ENCODE results near the gene ZMIZ1.

ZMIZ1 gene

DNA sequence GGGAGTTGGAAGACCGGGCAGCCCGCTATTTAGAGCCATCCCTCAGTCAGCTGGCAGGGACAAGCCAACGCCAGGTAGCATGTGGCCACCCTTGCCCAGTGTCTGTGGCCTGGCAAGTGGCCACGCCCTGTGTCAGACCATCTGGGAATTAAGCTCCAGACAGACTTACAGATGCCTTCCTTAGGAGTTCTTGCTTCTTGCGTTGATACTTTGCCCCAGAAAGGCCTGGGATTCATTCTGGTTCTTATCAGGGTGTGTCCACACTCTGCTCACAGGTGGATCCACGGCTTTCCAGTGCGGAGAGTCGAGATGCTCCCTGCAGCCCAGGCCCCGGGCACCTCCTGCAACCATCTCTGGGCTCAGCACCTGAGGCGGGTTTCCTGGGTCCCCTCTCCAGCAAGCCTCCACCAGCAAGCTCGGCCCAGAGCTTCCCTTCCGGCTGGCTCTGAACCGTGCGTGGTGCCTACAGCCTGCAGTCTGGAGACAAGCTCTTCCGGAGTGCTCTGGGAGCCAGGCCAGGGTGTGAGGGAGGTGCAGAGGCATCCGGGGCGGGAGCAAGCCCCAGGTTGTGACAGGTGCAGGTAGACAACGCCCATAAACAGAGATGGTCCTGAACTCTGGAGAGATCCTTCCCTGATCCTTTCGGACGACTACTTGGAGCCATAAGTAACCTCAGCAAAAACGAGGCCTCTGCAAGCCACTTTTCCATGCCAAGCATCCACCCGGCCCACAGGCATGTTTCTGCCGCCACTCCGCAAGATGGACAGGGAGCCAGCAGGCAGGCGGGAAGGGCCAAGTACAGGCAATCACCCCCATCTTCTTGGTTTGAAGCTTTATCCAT lies 246.2 kb downstream of the ZMIZ1 start:
- DNase-seq = no peak

DNA sequence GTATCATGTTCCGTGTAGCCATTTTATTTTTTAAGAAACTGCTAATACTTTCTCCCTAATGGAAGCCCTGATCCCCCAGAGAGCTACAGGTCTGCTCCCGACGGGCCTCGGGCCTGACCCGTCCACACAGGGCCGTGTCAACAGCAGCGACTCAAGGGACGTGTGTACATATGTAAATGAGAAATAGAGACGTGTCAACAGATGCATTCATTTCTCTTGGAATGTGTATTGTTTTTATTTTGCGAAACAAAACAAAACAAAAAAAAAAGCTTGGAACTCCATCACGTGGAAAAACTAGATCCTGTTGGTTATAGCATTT lies 246.8 kb downstream of the ZMIZ1 start:
- DNase-seq = no peak

DNA sequence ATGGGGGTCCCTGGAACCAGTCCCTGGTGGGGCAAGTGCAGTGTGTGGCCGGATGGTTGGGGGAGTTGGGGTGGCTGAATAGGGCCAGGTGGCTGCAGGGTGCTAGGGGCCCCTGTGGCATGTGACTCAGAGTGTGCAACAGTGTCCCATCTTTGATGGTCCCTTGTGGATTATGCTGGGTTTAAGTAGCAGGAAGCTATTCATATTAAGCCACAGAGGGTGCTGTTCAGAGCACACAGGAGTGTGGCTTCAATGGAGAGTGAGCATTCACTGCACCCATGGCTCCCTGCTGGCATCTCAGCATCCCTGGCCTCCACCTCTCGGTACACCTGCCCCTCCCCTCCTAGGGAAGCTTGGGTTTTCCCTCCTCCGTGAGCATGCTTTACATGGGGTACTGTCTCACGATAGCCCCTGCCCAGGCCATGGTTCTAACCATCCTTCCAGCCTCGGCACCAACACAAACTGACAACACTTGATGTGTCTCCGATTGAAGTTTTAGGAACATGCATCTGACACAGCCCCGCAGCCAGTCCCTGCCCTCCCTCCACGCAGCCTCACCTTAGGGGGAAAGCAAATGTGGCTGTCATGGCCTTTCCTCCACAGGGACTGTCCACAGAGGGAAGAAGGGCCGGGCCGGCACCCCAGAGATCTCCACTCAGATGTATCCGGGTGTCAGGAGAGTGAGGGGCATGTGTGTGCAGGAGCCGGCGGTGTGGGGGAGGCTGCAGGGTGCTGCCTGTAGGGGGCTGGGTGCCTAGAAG lies 248.1 kb downstream of the ZMIZ1 start:
- DNase-seq = no peak

DNA sequence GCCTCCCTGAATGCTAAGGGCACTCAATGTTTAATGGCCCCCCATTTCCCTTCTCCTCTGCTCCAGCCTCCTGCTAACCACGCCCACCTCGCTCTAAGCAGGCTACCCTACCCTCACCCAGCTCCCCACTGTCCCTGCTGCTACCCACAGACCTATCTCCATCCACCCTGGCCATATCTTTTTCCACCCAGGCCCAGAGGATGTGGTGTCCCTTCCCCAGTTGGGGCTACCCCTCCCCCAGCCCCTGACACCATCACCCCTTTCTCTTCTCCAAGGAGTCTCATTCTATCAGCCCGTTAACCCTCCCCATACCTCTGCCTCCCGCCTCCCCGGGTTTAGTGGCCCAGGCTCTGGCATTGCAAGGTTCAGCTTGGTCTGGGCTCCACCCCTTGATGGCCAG lies 249.6 kb downstream of the ZMIZ1 start:
- no peak for DNase-seq

DNA sequence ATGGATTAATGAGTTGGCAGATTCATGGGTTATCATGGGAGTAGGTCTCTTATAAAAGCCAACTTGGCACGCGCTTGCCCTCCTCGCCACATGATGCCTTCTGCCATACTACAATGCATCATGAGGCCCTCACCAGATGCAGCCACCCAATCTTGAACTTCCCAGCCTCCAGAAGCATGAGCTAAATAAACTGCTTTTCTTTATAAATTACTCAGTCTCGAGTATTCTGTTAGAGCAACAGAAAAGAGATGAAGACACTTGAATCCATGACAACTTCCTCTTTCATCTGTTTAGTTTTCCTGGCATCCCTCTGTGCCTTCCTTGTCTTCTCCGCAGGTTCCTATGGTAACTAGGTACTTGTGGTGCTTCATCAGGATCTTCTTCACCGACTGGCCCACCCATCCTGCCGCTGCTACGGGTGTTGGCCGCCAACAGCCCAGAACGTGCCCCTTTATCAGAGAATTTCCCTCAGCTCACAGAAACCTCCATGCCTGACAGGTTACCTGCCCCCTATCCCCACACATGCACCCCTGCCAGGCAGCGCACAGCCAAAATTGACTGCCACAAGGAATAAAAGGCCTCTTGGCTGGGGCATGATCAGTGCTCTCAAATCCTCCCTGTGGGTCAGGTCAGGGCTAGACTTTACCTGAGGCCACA lies 250.5 kb downstream of the ZMIZ1 start:
- DNase-seq = no peak

DNA sequence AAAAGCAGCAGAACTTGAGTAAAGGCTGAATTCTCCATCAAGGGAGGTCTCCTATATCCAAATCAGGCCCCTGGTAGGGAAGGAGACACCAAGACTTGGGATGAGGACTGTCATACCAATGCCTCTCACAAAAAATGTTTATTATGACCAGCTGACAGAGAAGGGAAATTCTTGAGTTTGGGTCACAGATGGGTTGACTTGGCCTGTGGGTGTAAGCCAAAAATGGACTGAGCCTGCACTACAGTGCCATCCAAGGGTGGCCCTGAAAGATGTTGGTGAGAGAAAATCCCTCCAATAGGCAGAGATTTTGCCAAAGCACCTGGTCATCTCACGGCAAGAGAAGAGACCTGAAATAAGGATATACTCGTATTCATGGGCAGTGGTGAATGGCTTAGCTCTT lies 251.6 kb downstream of the ZMIZ1 start:
- DNase-seq = no peak

DNA sequence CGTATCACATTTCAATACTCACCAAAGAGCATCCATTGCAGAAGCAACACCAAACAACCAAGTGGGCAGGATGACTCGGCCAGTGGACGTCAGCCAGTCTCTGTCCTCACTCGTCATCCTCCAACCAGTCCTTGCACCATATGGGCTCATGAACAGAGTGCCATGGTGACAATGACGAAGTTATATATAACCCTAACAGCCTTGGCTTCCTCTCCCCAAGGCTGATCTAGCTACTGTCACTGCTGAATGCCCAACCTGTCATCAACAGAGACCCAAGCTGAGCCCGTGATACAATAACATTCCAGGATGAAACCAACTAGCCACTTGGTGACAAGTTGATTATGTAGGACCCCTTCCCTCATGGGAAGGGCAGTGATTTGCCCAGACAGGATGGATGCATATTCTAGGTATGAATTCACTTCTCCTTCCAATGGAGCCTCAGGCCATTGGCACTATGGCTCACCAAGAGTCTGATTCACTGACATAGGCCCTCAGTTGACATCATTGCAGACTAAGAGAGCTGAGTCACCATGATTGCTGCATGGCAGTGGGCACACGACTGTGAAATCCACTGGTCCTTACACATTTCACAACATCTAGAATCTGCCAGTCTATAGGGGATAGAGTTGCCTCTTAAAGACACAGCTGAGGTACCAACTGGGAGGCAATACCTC lies 252.2 kb downstream of the ZMIZ1 start:
- DNase-seq = peak; percentile 67

DNA sequence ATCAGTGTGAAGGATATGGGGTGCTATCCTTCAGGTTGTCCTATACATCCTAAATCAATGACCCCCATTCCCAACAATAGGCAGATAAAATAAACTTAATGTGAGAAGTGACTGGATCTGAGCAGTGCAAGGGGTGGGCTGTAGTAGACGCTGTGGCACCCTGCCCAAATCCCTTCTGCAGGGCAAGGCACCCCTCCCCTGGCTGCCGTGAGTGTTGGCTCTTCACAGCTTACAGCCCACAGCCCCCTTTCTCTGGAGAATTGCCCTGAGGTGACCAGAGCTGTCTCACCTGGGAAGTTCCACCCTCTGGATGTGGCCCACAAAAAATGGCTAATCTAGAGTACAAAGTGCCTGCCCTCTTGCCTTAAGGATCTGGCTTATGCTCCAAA lies 252.7 kb downstream of the ZMIZ1 start:
- DNase-seq = no peak

DNA sequence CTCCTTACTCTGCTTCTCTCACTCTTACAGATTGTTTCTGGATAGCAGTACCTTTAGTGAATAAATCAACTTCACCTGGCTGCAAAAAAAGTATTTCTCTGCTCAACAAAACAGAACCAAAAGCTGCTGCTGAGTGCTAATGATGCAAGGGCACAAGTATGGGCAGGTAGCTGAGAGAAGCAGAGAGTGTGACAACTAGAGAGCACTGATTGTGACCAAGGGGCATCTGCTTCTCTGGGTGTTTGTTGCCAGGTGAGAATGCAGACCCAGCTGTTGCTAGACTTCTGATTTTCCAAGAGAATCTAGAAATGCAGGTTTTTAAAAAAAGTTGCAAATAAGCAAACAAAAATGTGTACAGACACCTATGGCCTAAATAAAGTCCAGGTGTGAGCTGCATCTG lies 253.2 kb downstream of the ZMIZ1 start:
- no peak for DNase-seq

DNA sequence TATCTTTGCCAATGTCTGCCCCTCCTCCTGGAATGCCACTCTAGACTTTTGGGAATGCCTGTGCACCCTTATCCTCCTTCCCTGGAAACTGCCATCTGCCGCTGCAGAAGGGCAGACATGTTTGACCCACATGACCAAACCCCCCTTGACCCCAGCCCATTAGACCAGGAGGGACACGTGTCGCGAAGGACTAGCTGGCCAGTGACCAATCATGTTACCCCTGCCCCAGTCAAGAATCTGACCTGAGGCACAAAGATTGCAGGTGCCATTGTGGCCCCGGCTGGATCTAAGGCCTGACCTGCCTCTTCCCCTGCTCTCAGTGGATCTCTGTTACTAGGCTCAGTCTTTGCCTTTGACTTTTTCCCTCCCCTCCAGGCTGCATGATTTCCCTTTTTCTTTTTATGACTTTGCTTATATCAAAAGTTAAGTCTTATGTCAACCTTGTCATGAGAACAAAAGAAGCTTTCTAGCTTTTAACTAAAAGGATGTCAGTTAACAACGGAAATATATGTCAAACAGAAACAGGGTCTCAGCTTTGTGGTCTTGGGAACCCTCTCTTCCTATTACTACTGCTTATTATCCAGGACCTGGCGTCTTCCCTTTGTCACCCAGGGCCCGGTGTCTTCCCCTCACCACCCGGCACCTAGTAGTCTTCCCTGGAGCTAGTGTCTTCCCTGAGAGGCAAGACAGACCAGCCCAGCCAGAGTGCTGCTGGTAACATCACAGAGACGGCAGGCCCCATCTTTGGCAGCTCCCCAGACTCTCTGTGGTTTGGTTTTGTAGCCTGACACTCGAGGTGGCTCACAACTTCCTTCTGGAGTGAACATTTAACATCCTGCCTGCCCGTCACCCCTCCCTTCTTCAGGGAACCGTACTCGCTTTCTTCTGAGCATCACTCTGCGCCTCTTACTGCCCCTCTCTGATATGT lies 254.1 kb downstream of the ZMIZ1 start:
- peak; percentile 70 for DNase-seq

DNA sequence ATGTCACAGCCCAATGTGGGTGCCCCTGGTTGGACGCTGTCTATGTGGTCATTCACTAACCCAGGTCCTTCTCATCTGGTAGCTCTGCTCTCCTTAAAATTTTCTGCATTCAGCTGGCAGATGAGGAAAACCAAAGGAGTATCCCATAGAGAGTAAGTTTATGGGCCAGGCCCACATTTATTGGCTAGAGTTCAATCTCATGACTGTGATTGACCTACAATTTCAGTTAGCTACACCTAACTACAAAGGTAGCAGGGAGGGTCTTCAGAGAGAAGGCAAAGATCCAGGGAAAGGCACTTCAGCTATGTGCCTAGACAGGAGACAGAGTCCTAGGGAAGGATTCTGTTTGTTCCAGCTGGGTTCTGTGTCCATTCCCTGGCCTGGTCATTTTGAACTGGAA lies 254.8 kb downstream of the ZMIZ1 start:
- no peak for DNase-seq

DNA sequence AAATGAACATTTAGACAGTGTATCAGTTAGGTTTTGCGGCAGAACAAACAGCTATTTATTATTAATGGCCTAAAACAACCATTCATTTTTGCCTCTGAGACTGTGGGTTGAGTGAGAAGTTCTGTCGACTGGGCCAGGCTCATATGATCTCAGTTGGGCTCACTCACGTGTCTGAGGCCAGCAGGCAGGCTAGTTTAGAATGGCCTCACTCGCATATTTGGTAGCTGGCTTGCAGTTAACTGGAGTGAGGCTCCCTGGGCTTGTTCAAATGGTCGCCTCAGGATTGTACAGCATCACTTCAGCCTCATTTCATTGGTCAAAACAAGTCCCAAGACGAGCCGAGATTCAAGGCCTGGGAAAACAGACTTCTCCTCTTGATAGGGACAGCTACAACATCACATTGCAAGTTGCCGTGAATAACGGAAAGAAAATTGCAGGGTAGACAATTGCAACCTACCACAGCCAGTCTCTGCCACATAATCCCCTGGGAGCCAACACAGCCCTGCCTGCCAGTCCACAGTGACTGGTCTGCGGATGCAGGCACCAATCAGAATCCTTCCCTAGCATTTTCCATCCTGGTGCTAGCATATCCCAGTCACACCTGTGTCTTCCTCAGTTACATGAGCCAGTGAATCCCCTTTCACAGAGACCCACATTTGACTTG lies 255.4 kb downstream of the ZMIZ1 start:
- DNase-seq = no peak

DNA sequence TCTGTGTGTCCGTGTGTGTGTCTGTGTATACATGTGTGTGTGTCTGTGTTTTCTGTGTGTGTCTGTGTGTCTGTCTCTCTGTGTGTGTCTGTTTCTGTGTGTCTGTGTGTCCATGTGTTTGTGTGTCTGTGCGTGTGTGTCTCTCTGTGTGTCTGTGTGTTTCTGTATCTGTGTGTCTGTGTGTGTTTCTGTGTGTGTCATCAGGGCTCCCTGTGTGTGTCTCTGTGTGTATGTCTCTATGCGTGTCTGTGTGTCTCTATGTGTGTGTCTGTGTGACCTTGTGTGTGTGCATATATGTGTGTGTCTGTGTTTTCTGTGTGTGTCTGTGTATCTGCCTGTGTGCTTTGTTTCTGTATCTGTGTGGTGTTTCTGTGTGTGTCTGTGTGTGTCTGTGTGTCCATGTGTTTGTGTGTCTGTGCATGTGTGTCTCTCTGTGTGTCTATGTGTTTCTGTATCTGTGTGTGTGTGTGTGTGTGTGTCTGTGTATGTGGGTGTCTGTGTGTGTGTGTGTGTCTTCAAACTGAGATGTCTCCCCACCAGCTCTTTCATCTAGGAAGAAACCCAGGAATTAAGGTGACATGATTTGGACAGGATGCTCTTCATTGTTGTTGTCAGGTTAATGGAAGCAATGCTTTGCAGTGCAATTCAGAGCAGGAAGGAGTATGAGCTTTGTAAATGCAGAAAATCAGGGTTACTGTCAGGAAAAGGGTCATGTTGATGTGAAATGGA lies 257.8 kb downstream of the ZMIZ1 start:
- DNase-seq = no peak

DNA sequence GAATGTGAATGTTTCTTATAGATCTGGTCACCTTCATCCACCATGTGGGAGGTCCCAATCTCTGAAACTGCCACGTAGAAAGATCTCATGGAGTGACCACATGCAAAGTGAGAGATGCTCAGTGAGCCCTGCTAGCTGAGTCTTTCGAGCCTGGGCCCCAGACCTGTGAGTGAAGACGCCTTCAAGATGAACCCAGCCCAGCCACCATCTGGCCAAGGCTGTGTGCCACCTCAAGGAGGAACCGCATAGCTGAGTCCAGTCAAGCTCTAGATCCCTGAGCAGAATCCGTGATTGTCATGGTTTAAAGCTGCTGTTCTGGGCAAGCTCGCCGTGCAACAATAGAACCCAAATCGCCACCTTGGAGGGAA lies 258.3 kb downstream of the ZMIZ1 start:
- no peak for DNase-seq

DNA sequence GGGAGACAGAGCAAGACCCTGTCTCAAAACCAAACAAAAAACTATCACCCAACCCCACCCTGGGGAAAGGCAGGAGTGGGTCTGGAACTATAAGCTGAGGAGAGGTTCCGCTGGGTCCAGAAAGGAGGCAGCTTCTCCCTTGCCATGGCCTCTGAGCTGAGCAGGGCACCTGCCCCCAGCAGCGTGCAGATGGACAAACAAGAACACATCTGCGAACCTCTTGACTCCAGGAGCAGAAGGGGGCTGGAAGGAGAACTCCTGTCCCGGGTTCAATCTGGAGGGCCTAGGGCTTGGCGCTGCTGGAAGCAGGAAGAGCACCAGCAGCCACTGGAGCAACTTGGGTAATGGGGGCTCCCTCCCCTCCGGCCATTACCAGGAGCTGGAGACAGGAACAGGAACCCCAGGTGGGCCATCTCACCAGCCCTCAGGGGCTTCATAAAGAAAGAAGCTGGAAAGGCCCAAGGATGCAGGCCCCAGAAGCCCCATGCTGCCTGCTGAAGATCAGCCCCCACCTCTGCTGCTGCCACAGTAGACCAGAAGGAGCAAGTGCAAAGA lies 259.5 kb downstream of the ZMIZ1 start:
- DNase-seq = no peak

DNA sequence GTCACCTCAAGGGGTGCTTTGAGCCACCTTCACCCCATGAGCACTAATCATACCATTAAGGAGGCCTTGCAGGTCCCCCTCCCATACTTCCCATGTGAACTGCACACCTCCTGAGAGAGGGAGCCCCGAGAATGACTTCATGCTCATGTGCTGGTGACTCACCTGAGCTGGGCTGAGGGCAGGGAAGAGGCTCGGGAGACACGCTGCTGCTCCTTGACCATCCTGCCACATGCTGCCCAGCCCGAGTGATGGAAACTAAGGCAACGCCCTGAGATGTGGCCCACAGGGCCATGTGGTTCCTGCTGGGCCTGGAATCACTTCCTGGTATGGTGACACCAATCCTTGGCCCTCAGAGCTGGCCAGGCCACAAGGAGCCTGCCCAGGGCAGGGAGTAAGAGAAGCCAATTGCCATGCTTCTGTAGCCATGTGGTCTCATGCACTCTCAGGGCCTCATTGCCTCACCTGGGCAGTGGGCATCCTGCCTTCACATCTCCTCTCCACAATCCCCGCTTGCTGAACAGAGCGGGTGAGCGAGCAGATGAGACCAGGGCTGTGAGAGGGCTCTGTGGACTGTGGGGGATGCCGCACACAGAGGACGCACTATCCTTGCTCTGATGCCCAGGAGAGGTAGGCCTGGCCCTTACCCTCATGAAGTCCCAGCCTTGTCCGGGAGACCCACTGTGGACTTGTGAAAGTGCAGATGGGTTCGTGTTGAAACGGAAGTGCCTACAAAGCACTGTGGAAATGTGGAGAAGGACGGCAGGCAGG lies 260.2 kb downstream of the ZMIZ1 start:
- DNase-seq = peak; percentile 23

DNA sequence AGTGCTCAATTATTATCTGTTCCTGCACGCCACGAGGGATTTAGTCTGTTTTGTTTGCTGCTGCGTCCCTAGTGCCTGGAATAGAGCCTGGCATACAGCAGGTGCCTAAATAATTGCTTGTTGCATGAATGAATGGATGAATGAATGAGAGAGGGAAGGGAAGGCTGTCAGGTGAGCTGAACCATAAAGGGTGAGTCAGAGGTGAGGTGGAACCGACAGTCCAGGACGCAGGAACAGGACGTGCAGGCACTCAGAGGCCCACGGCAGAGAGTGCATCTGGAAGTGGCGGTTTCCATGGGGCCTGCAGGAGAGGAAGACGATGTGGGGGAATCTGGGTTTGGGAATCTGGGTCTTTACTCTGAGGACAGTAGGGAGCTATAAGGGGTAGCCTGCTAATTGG lies 260.8 kb downstream of the ZMIZ1 start:
- no peak for DNase-seq

DNA sequence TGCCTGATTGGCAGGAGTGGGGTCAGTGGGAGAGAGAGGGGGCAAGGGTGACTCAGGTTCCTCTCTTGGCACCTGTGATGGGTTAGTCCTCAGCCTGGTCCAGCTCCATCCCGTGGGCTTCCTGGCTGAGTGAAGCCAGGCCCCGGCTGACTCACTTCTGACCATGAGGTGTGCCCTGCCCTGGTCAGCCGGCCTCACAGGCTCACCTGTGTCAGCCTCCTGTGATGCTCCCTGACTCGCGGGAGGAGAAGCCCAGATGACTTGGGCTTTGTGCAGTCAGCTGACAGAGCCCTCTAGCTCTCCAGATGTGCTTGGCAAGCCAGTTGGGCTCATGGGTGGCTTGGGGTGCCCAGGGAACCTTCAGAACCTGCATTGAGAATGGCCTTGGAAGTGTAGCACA lies 262.5 kb downstream of the ZMIZ1 start:
- DNase-seq = no peak

DNA sequence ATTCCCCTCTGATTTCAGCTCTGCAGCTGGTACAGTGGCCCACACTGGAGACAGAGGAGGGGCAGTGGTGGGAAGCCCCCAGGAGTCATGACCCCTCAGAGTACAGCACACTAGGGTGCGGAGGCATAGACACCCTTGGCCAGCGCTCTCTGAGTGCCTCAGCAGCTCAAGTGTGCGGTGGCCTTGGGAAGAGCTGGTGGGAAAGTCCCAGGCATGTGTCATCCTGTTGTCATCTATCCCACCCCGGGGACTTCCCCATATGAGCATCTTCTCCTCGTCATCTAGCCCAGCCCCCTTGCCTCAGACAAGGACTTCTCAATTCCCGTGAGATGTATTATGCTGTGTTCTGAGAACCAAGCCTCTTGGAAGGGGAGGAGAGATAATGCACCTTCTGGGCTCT lies 262.9 kb downstream of the ZMIZ1 start:
- peak; percentile 88 for DNase-seq

Data from CD4-positive, alpha-beta T cell treated with Interferon gamma for 1 hour (primary cell).